Measurements from ENCODE around the gene JMJD1C.

Gene JMJD1C

GRCh38 chr10:63283093-63283492, 182.7 kb downstream of the JMJD1C start:
- no peak for TF ChIP-seq POLR2A (IDR thresholded peaks at IDR 0.05; ENCODE audit: low read length)
- TF ChIP-seq GATA1 (IDR thresholded peaks at IDR 0.05; ENCODE audit: low read depth, low read length) = no peak

GRCh38 chr10:63281967-63282366, 183.8 kb downstream of the JMJD1C start:
- DNase-seq = no peak
- TF ChIP-seq POLR2A (IDR thresholded peaks at IDR 0.05; ENCODE audit: low read length) (no peak), GATA1 (IDR thresholded peaks at IDR 0.05; ENCODE audit: low read depth, low read length) (no peak)

More at GRCh38 chr10:63283093-63283492, 182.7 kb downstream of the JMJD1C start:
- DNase-seq = no peak

GRCh38 chr10:63280386-63280785, 185.4 kb downstream of the JMJD1C start:
- no peak for DNase-seq

GRCh38 chr10:63275094-63275493, 190.7 kb downstream of the JMJD1C start:
- TF ChIP-seq GATA1 (IDR thresholded peaks at IDR 0.05; ENCODE audit: low read depth, low read length) = no peak
- no peak for TF ChIP-seq POLR2A (IDR thresholded peaks at IDR 0.05; ENCODE audit: low read length)
- DNase-seq = no peak

More at GRCh38 chr10:63280386-63280785, 185.4 kb downstream of the JMJD1C start:
- TF ChIP-seq POLR2A (IDR thresholded peaks at IDR 0.05; ENCODE audit: low read length) (no peak), GATA1 (IDR thresholded peaks at IDR 0.05; ENCODE audit: low read depth, low read length) (no peak)

- no peak for DNase-seq
- TF ChIP-seq GATA1 (IDR thresholded peaks at IDR 0.05; ENCODE audit: low read depth, low read length) = no peak
- TF ChIP-seq POLR2A (IDR thresholded peaks at IDR 0.05; ENCODE audit: low read length) = no peak
Observed at GRCh38 chr10:63273577-63273976, 192.2 kb downstream of the JMJD1C start.

- TF ChIP-seq GATA1 (IDR thresholded peaks at IDR 0.05; ENCODE audit: low read depth, low read length) (no peak), POLR2A (IDR thresholded peaks at IDR 0.05; ENCODE audit: low read length) (peak; percentile 100)
- DNase-seq = peak; percentile 91 to 94
Observed at GRCh38 chr10:63268798-63269503, 196.8 kb downstream of the JMJD1C start.

- no peak for TF ChIP-seq GATA1 (IDR thresholded peaks at IDR 0.05; ENCODE audit: low read depth, low read length)
- TF ChIP-seq POLR2A (IDR thresholded peaks at IDR 0.05; ENCODE audit: low read length) = no peak
- peak; percentile 61 to 77 for DNase-seq
Observed at GRCh38 chr10:63268149-63268797, 197.5 kb downstream of the JMJD1C start.

- no peak for TF ChIP-seq GATA1 (IDR thresholded peaks at IDR 0.05; ENCODE audit: low read depth, low read length)
- peak; percentile 27 for TF ChIP-seq POLR2A (IDR thresholded peaks at IDR 0.05; ENCODE audit: low read length)
- DNase-seq = peak; percentile 67 to 81
Observed at GRCh38 chr10:63267414-63268148, 198.2 kb downstream of the JMJD1C start.

GRCh38 chr10:63266391-63267316, 199.1 kb downstream of the JMJD1C start:
- DNase-seq = peak; percentile 38 to 72

GRCh38 chr10:63265683-63266235, 200.0 kb downstream of the JMJD1C start:
- TF ChIP-seq POLR2A (IDR thresholded peaks at IDR 0.05; ENCODE audit: low read length) (no peak), GATA1 (IDR thresholded peaks at IDR 0.05; ENCODE audit: low read depth, low read length) (no peak)
- DNase-seq = peak in 1 of 2 experiments; percentile 55

More at GRCh38 chr10:63266391-63267316, 199.1 kb downstream of the JMJD1C start:
- TF ChIP-seq GATA1 (IDR thresholded peaks at IDR 0.05; ENCODE audit: low read depth, low read length) (no peak), POLR2A (IDR thresholded peaks at IDR 0.05; ENCODE audit: low read length) (no peak)

- TF ChIP-seq POLR2A (IDR thresholded peaks at IDR 0.05; ENCODE audit: low read length) (peak; percentile 80), GATA1 (IDR thresholded peaks at IDR 0.05; ENCODE audit: low read depth, low read length) (no peak)
- DNase-seq = peak; percentile 81 to 87
Observed at GRCh38 chr10:63265222-63265617, 200.6 kb downstream of the JMJD1C start.

GRCh38 chr10:63264617-63265221, 201.1 kb downstream of the JMJD1C start:
- TF ChIP-seq GATA1 (IDR thresholded peaks at IDR 0.05; ENCODE audit: low read depth, low read length) (no peak), POLR2A (IDR thresholded peaks at IDR 0.05; ENCODE audit: low read length) (no peak)
- DNase-seq = peak; percentile 38 to 51
